ENCODE results near the gene VMO1. TPM values are rescaled to one million over a fixed set of nuclear protein-coding genes. Genes with fewer than 3 reads are reported as not detected.

VMO1 gene
- total and polyA plus RNA-seq, 4 donors = 1.7 to 9.1 (median 3.9) TPM

GRCh38 chr17:4772235-4772613 is 13.9 kb downstream of the VMO1 start:
- Histone ChIP-seq H3K27me3 (ENCODE audit: control insufficient read depth in 4 of 4, insufficient read depth in 4 of 4, low read length in 3 of 4) (no peaks in the 10 kb centered on the region), H3K36me3 (ENCODE audit: control insufficient read depth in 4 of 4, insufficient read depth in 3 of 4, low read depth in 1 of 4, low read length in 3 of 4) (no peaks in the 10 kb centered on the region), H3K9me3 (ENCODE audit: control insufficient read depth in 4 of 4, low read length in 3 of 4) (no peaks in the 10 kb centered on the region), H3K4me1 (ENCODE audit: control insufficient read depth in 4 of 4, insufficient read depth in 4 of 4, low read length in 3 of 4) (peaks cover 0 to 14% (median 7%) of the 10 kb centered on the region in 4 donors), H3K4me3 (ENCODE audit: low read depth in 1 of 3, low read length in 3 of 3) (peak overlapping the region; percentile 53 to 89 (median 57)), H3K9ac (ENCODE audit: low read depth in 1 of 2, low read length in 2 of 2) (peak overlapping the region; percentile 77 to 84), H3K27ac (ENCODE audit: low read depth in 1 of 2, low read length in 2 of 2) (peak overlapping the region; percentile 78 to 96)
- DNase-seq (ENCODE audit: low spot score) = no peak
- TF ChIP-seq TAF1 (conservative IDR thresholded peaks at IDR 0.05) (peak; percentile 14), FOXA2 (IDR thresholded peaks at IDR 0.05) (no peak)
- 45% methylated on average over 10 of the region's 10 CpGs for WGBS

- H3K9me3 ChIP-seq (ENCODE audit: control insufficient read depth in 4 of 4, low read length in 3 of 4) = no peaks in the 10 kb centered on the region
- DNase-seq (ENCODE audit: low spot score) = peak; percentile 62
- H3K27me3 ChIP-seq (ENCODE audit: control insufficient read depth in 4 of 4, insufficient read depth in 4 of 4, low read length in 3 of 4) = no peaks in the 10 kb centered on the region
- H3K9ac ChIP-seq (ENCODE audit: low read depth in 1 of 2, low read length in 2 of 2) = peak within 1 kb of the TSS; percentile 77 to 84
- peak within 1 kb of the TSS; percentile 78 to 96 for H3K27ac ChIP-seq (ENCODE audit: low read depth in 1 of 2, low read length in 2 of 2)
- 26% methylated on average over 13 of the region's 13 CpGs for WGBS
- H3K4me3 ChIP-seq (ENCODE audit: low read depth in 1 of 3, low read length in 3 of 3) = peak within 1 kb of the TSS; percentile 53 to 89 (median 57)
- TF ChIP-seq RAD21 (IDR thresholded peaks at IDR 0.05) = peak; percentile 51 to 67
- TF ChIP-seq, protein P1, sequence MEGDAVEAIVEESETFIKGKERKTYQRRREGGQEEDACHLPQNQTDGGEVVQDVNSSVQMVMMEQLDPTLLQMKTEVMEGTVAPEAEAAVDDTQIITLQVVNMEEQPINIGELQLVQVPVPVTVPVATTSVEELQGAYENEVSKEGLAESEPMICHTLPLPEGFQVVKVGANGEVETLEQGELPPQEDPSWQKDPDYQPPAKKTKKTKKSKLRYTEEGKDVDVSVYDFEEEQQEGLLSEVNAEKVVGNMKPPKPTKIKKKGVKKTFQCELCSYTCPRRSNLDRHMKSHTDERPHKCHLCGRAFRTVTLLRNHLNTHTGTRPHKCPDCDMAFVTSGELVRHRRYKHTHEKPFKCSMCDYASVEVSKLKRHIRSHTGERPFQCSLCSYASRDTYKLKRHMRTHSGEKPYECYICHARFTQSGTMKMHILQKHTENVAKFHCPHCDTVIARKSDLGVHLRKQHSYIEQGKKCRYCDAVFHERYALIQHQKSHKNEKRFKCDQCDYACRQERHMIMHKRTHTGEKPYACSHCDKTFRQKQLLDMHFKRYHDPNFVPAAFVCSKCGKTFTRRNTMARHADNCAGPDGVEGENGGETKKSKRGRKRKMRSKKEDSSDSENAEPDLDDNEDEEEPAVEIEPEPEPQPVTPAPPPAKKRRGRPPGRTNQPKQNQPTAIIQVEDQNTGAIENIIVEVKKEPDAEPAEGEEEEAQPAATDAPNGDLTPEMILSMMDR (IDR thresholded peaks at IDR 0.05; ENCODE audit: low read depth, low read length, missing input control) = no peak
- TF ChIP-seq FOXA1 (IDR thresholded peaks at IDR 0.05) = peak; percentile 64
- TF ChIP-seq TAF1 (conservative IDR thresholded peaks at IDR 0.05) = peak; percentile 58
- TF ChIP-seq MAX (IDR thresholded peaks at IDR 0.05) = peak; percentile 93
- TF ChIP-seq NR2F2 (IDR thresholded peaks at IDR 0.05) = no peak
- no peak for TF ChIP-seq ZBTB33 (IDR thresholded peaks at IDR 0.05)
- no peak for TF ChIP-seq EGR1 (IDR thresholded peaks at IDR 0.05; ENCODE audit: low read depth in 2 of 2)
- peak in 1 of 2 donors; percentile 48 for TF ChIP-seq GABPA (IDR thresholded peaks at IDR 0.05 in 1 of 2, conservative IDR thresholded peaks at IDR 0.05 in 1 of 2)
- peak; percentile 70 for TF ChIP-seq YY1 (IDR thresholded peaks at IDR 0.05)
- peak in 1 of 2 donors; percentile 33 for TF ChIP-seq JUND (IDR thresholded peaks at IDR 0.05)
- peak; percentile 76 to 86 for TF ChIP-seq RXRA (IDR thresholded peaks at IDR 0.05)
- peak; percentile 50 for TF ChIP-seq FOXA2 (IDR thresholded peaks at IDR 0.05)
- peak; percentile 94 to 97 for TF ChIP-seq HNF4A (conservative IDR thresholded peaks at IDR 0.05)
- TF ChIP-seq HNF4G (IDR thresholded peaks at IDR 0.05) = peak; percentile 78
- peak; percentile 91 for TF ChIP-seq SP1 (IDR thresholded peaks at IDR 0.05)
- TF ChIP-seq REST (IDR thresholded peaks at IDR 0.05) = peak; percentile 91
- TF ChIP-seq, protein P2, sequence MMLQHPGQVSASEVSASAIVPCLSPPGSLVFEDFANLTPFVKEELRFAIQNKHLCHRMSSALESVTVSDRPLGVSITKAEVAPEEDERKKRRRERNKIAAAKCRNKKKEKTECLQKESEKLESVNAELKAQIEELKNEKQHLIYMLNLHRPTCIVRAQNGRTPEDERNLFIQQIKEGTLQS (IDR thresholded peaks at IDR 0.05) = no peak
- H3K4me1 ChIP-seq (ENCODE audit: control insufficient read depth in 4 of 4, insufficient read depth in 4 of 4, low read length in 3 of 4) = peaks cover 0 to 14% (median 7%) of the 10 kb centered on the region in 4 donors
- H3K36me3 ChIP-seq (ENCODE audit: control insufficient read depth in 4 of 4, insufficient read depth in 3 of 4, low read depth in 1 of 4, low read length in 3 of 4) = no peaks in the 10 kb centered on the region
These were observed 14.5 kb downstream of the VMO1 start, which contains the start of gene TM4SF5 for GRCh38 chr17:4771519-4772234. Gene TM4SF5 (plus strand): TSS chr17:4771886. CDS start chr17:4771923, 37 bp downstream.

Data from liver (tissue), 9 donors.